H9 (cell line): ENCODE measurements around the gene SH2D6. TPM values are rescaled to one million over a fixed set of nuclear protein-coding genes. Genes with fewer than 3 reads are reported as not detected.

Experiments used
- DNase-seq: peaks from one replicate; pipeline ENCODE4 v3.0.0-alpha.2; 2017
- H2AFZ ChIP-seq: one replicate; pipeline ENCODE4 v1.6.1; 2013; ENCODE audit warnings: mild to moderate bottlenecking, low read length, control low read depth, moderate library complexity
- H2AK5ac ChIP-seq: 2 replicates; pipeline ENCODE4 v1.6.1; 2013; ENCODE audit warnings: low read length, control low read depth, mixed read lengths; ENCODE audit not compliant: insufficient read length
- H2BK120ac ChIP-seq: one replicate; pipeline ENCODE4 v1.6.1; 2013; ENCODE audit warnings: low read depth, mild to moderate bottlenecking, low read length, control low read depth, inconsistent platforms; ENCODE audit not compliant: poor library complexity, severe bottlenecking
- H2BK12ac ChIP-seq: 2 replicates; pipeline ENCODE4 v1.6.1; 2013; ENCODE audit warnings: low read length, control low read depth, mixed read lengths, low read depth; ENCODE audit not compliant: insufficient read length
- H2BK15ac ChIP-seq: 2 replicates; pipeline ENCODE4 v1.6.1; 2013; ENCODE audit warnings: low read depth, low read length, control low read depth
- H2BK20ac ChIP-seq: one replicate; pipeline ENCODE4 v1.6.1; 2013; ENCODE audit warnings: low read depth, mild to moderate bottlenecking, low read length, control low read depth, inconsistent platforms; ENCODE audit not compliant: poor library complexity, severe bottlenecking
- H2BK5ac ChIP-seq: 2 replicates; pipeline ENCODE4 v1.6.1; 2013; ENCODE audit warnings: low read length, control low read depth, mixed read lengths; ENCODE audit not compliant: insufficient read length
- H3K14ac ChIP-seq: 2 replicates; pipeline ENCODE4 v1.6.1; 2013; ENCODE audit warnings: low read length, control low read depth; ENCODE audit not compliant: insufficient read depth
- H3K18ac ChIP-seq: 2 replicates; pipeline ENCODE4 v1.6.1; 2013; ENCODE audit warnings: low read depth, mild to moderate bottlenecking, mixed read lengths, low read length, control low read depth; ENCODE audit not compliant: insufficient read length
- H3K23ac ChIP-seq: 2 replicates; pipeline ENCODE4 v1.6.1; 2013; ENCODE audit warnings: low read length, control low read depth, mixed read lengths, low read depth; ENCODE audit not compliant: insufficient read length
- H3K23me2 ChIP-seq: 2 replicates; pipeline ENCODE4 v1.6.1; 2013; ENCODE audit warnings: low read depth, mild to moderate bottlenecking, mixed read lengths, low read length, control low read depth; ENCODE audit not compliant: insufficient read length, poor library complexity, severe bottlenecking
- H3K27ac ChIP-seq: 2 replicates; pipeline ENCODE4 v1.5.1; 2013; ENCODE audit warnings: low read length, control low read depth, mixed read lengths, low read depth; ENCODE audit not compliant: insufficient read length
- H3K27me3 ChIP-seq: 2 replicates; pipeline ENCODE4 v1.6.1; 2013; ENCODE audit warnings: low read length, control low read depth, inconsistent platforms; ENCODE audit not compliant: insufficient read depth
- H3K4ac ChIP-seq: 2 replicates; pipeline ENCODE4 v1.6.1; 2013; ENCODE audit warnings: low read depth, mild to moderate bottlenecking, control low read depth, inconsistent platforms, low read length, moderate library complexity
- H3K4me1 ChIP-seq: 2 replicates; pipeline ENCODE4 v1.6.1; 2013; ENCODE audit warnings: low read length, control low read depth, inconsistent platforms; ENCODE audit not compliant: insufficient read depth
- H3K4me2 ChIP-seq: 2 replicates; pipeline ENCODE4 v1.6.1; 2013; ENCODE audit warnings: low read length, control low read depth, mixed read lengths; ENCODE audit not compliant: insufficient read length, insufficient read depth
- H3K56ac ChIP-seq: 2 replicates; pipeline ENCODE4 v1.6.1; 2013; ENCODE audit warnings: low read depth, mild to moderate bottlenecking, mixed read lengths, low read length, control low read depth; ENCODE audit not compliant: insufficient read length
- H3K79me1 ChIP-seq: 2 replicates; pipeline ENCODE4 v1.6.1; 2013; ENCODE audit warnings: low read depth, mild to moderate bottlenecking, moderate library complexity, low read length, control low read depth, inconsistent platforms; ENCODE audit not compliant: insufficient read depth, poor library complexity, severe bottlenecking
- H3K79me2 ChIP-seq: 2 replicates; pipeline ENCODE4 v1.6.1; 2013; ENCODE audit warnings: low read length, control low read depth, inconsistent platforms; ENCODE audit not compliant: insufficient read depth
- H3K9ac ChIP-seq: 2 replicates; pipeline ENCODE4 v1.6.1; 2013; ENCODE audit warnings: low read length, control low read depth, mixed read lengths; ENCODE audit not compliant: insufficient read length; ENCODE audit errors: extremely low read depth
- H3K9me3 ChIP-seq: one replicate; pipeline ENCODE4 v1.6.1; 2013; ENCODE audit warnings: low read depth, low read length, inconsistent platforms; ENCODE audit not compliant: control insufficient read depth
- H3T11ph ChIP-seq: one replicate; pipeline ENCODE4 v1.6.1; 2013; ENCODE audit warnings: mild to moderate bottlenecking, low read length, control low read depth, inconsistent platforms
- H4K20me1 ChIP-seq: one replicate; pipeline ENCODE4 v1.6.1; 2013; ENCODE audit not compliant: control insufficient read depth, insufficient read length, insufficient read depth
- H4K5ac ChIP-seq: 2 replicates; pipeline ENCODE4 v1.6.1; 2013; ENCODE audit warnings: low read depth, mild to moderate bottlenecking, mixed read lengths, low read length, control low read depth; ENCODE audit not compliant: insufficient read length
- H4K8ac ChIP-seq: replicated peaks from 2 replicates; pipeline ENCODE4 v1.6.1; 2013; ENCODE audit warnings: low read length, control low read depth, mixed read lengths, low read depth; ENCODE audit not compliant: insufficient read length
- H4K91ac ChIP-seq: 2 replicates; pipeline ENCODE4 v1.6.1; 2013; ENCODE audit warnings: low read depth, mild to moderate bottlenecking, moderate library complexity, mixed read lengths, low read length, control low read depth; ENCODE audit not compliant: insufficient read length
- H3K27ac Mint-ChIP-seq, 3 experiments: 2 replicates in 2 of 3; 3 replicates in 1 of 3; pipeline ENCODE4 v1.8.0; 2020 to 2021; ENCODE audit warnings: mixed read lengths in 3 of 3, mild to moderate bottlenecking in 1 of 3, moderate library complexity in 1 of 3
- H3K27me3 Mint-ChIP-seq: 2 replicates; pipeline ENCODE4 v1.8.0; 2021; ENCODE audit warnings: low read depth, mild to moderate bottlenecking, moderate library complexity, mixed read lengths
- H3K36me3 Mint-ChIP-seq, 3 experiments: 2 replicates in 2 of 3; 3 replicates in 1 of 3; pipeline ENCODE4 v1.8.0; 2020 to 2021; ENCODE audit warnings: low read depth in 3 of 3, mixed read lengths in 3 of 3; ENCODE audit not compliant: insufficient read depth in 1 of 3
- H3K4me1 Mint-ChIP-seq, 2 experiments: 2 replicates each; pipeline ENCODE4 v1.8.0; 2020; ENCODE audit warnings: mixed read lengths in 2 of 2
- H3K4me3 Mint-ChIP-seq, 2 experiments: 2 replicates in 1 of 2; 3 replicates in 1 of 2; pipeline ENCODE4 v1.8.0; 2020 to 2021; ENCODE audit warnings: mild to moderate bottlenecking in 2 of 2, mixed read lengths in 2 of 2, moderate library complexity in 1 of 2
- H3K9me3 Mint-ChIP-seq, 2 experiments: 2 replicates in 1 of 2; 3 replicates in 1 of 2; pipeline ENCODE4 v1.8.0; 2020; ENCODE audit warnings: mild to moderate bottlenecking in 2 of 2, mixed read lengths in 2 of 2, moderate library complexity in 1 of 2
- WGBS: extraction: QIAGEN DNeasy Blood & Tissue Kit; methylation state at CpG from one replicate; pipeline ENCODE4 v1.1.7; 2013; ENCODE audit warnings: missing lambda C conversion rate, low lambda C conversion rate, mixed read lengths; ENCODE audit not compliant: insufficient read length; ENCODE audit errors: extremely low coverage; 5-methylcytosine and 5-hydroxymethylcytosine counted together
- total RNA-seq: library from RNA; stranded (reverse); gene quantifications from 2 replicates; pipeline ENCODE4 v1.2.1, GENCODE V29; 2021
- TF ChIP-seq, protein P1 (sequence below): fragments of 200-600 bp; sonication (generic); conservative IDR thresholded peaks from 3 replicates; pipeline ENCODE4 v1.8.0; 2021; ENCODE audit warnings: antibody characterized with exemption, mild to moderate bottlenecking

Gene SH2D6
- total RNA-seq, 1 experiment from 2014 or later: 0.61 TPM

DNA sequence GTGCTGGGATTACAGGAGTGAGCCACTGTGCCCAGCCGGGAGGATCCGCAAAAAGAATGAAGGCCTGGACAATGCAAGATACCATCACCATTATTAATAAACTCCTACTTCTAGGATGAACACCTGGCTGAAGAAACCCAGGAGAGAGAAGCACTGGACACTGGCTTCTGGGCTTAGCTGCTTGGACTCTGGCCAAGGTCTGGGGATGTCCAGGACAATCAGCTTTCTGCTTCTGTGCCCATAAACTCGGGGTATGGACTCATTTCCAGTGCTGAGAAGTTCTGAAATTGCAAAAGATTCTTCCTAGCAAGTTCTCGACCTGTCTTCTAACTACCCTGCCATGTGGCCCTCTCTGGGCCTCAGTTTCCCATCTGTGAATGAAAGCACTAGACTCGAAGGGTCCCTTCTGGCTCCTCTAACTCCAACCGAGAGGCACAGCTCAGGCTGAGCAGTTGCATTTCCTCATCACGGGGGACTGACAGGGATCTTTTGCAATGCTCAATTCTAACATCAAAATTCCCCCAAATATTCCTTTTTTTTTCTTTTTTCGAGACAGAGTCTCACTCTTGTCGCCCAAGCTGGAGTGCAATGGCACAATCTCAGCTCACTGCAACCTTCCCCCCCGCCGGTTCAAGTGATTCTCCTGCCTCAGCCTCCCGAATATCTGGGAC, 2.4 kb upstream of the SH2D6 start:
- H3K4me2 ChIP-seq: no peak overlapping the region
- H3K9me3 ChIP-seq: no peaks in the 10 kb centered on the region
- no peak overlapping the region for H4K8ac ChIP-seq
- H2BK15ac ChIP-seq: no peak overlapping the region
- H2BK5ac ChIP-seq: no peak overlapping the region
- H2BK120ac ChIP-seq: no peak overlapping the region
- peaks cover 9% of the 10 kb centered on the region for H3K4me1 ChIP-seq
- no peak overlapping the region for H3K27ac ChIP-seq
- DNase-seq: no peak
- H3K4ac ChIP-seq: no peak overlapping the region
- no peaks in the 10 kb centered on the region for H3K79me2 ChIP-seq
- H2BK20ac ChIP-seq: no peak overlapping the region
- TF ChIP-seq, protein P1, sequence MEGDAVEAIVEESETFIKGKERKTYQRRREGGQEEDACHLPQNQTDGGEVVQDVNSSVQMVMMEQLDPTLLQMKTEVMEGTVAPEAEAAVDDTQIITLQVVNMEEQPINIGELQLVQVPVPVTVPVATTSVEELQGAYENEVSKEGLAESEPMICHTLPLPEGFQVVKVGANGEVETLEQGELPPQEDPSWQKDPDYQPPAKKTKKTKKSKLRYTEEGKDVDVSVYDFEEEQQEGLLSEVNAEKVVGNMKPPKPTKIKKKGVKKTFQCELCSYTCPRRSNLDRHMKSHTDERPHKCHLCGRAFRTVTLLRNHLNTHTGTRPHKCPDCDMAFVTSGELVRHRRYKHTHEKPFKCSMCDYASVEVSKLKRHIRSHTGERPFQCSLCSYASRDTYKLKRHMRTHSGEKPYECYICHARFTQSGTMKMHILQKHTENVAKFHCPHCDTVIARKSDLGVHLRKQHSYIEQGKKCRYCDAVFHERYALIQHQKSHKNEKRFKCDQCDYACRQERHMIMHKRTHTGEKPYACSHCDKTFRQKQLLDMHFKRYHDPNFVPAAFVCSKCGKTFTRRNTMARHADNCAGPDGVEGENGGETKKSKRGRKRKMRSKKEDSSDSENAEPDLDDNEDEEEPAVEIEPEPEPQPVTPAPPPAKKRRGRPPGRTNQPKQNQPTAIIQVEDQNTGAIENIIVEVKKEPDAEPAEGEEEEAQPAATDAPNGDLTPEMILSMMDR: no peak
- peaks cover 14% of the 10 kb centered on the region for H3K23me2 ChIP-seq
- H2BK12ac ChIP-seq: no peak overlapping the region
- no peak overlapping the region for H2AFZ ChIP-seq
- no CpG with 5 or more reads among the region's 12 CpGs for WGBS
- no peaks in the 10 kb centered on the region for H3K9me3 Mint-ChIP-seq
- H3K9ac ChIP-seq: no peak overlapping the region
- peaks cover 2% of the 10 kb centered on the region for H4K20me1 ChIP-seq
- H3K18ac ChIP-seq: no peak overlapping the region
- no peaks in the 10 kb centered on the region for H3K36me3 Mint-ChIP-seq
- no peak overlapping the region for H3K23ac ChIP-seq
- H3K4me3 Mint-ChIP-seq: no peak overlapping the region
- H2AK5ac ChIP-seq: no peak overlapping the region
- no peak overlapping the region for H4K91ac ChIP-seq
- H3K79me1 ChIP-seq: no peaks in the 10 kb centered on the region
- H3K27ac Mint-ChIP-seq: no peak overlapping the region
- H4K5ac ChIP-seq: no peak overlapping the region
- H3K27me3 Mint-ChIP-seq: no peaks in the 10 kb centered on the region; the same call in none of the 2 replicates
- peaks cover 29% of the 10 kb centered on the region in 2 experiments for H3K4me1 Mint-ChIP-seq
- no peaks in the 10 kb centered on the region for H3K27me3 ChIP-seq
- no peak overlapping the region for H3T11ph ChIP-seq
- H3K56ac ChIP-seq: no peak overlapping the region
- no peak overlapping the region for H3K14ac ChIP-seq
